ENCODE results near the gene CRB1.
A peak's percentile ranks its signal among the peaks of the same experiment; 100 is the strongest.

The CRB1 gene

GRCh38 chr1:197519741-197520334 is 251.8 kb downstream of the CRB1 start:
- no peaks in the 10 kb centered on the region for H3K36me3 ChIP-seq
- no peak overlapping the region for H3K27ac ChIP-seq
- DNase-seq: no peak
- peaks cover 0 to 7% (median 2%) of the 10 kb centered on the region in 4 donors for H3K4me1 ChIP-seq
- H3K9me3 ChIP-seq: no peaks in the 10 kb centered on the region
- intact Hi-C loops (cut with DNase I; ENCODE audit: low total_unique reads): no loop called here
- H3K27me3 ChIP-seq: no peaks in the 10 kb centered on the region
- H3K4me3 ChIP-seq: no peak overlapping the region
- peak; percentile 13 to 14 for TF ChIP-seq CTCF (IDR thresholded peaks at IDR 0.05)

DNA sequence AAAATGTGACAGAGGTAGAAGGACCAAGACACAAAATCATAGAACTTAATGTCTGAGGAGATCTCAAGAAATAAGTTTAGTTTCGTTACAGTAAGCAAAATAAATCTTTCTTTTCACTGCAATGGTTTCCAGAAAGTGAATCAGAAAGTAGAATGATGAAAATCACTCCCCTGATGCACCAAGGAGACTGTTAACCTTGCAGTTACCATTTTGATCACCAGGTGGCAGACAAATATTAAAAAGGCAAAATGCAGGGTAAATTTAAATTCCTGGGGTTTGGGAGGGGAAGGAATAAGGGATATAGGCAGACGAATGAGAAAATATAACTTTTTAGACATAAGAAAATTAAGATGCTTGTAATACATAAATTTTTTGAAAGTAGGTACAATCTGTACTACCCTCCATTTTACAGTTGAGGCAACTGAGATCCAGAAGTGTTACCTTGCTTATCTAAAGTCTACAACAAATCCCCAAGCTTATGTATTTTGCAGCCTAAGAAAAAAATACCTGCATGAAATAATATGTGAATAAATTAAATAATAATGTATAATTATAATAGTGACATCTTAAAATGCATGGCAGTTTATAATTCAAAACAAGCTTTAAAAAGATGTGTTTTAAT is 253.2 kb downstream of the CRB1 start:
- intact Hi-C loops (cut with DNase I; ENCODE audit: low total_unique reads): no loop called here
- H3K4me1 ChIP-seq: peaks cover 0 to 7% (median 2%) of the 10 kb centered on the region in 4 donors
- H3K4me3 ChIP-seq: no peak overlapping the region
- H3K27me3 ChIP-seq: no peaks in the 10 kb centered on the region
- DNase-seq: no peak
- no peaks in the 10 kb centered on the region for H3K9me3 ChIP-seq
- H3K36me3 ChIP-seq: no peaks in the 10 kb centered on the region
- TF ChIP-seq CTCF (IDR thresholded peaks at IDR 0.05): peak; percentile 34 to 35
- no peak overlapping the region for H3K27ac ChIP-seq

DNA sequence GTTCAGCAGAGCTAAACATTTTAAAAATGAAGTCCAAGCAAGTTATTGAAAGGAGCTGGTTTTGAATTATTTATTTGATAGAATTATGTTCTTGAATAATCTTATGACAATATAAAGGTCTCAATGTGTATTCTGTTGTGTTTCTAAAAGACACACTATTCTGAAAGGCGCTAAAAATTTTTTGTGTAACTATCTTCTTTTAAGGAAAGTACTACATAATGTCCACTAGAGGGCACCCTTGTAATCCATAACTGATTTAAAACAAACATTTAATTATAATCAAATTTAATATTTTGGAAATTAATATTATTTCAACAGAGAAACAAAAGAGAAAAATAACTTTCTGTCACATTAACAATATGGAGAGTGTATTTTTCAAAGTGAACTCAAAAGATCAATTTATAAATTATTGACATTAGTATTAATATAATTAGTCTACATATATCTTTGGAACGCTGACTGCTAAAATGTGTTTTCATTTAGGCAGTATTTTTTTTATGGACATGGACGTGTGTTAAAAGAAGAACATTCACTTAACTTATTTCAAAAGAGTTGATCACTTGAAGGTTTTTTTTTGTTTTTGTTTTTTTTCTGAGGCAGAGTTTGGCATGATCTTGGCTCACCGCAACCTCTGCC is 258.8 kb downstream of the CRB1 start:
- H3K4me3 ChIP-seq: no peak overlapping the region
- intact Hi-C loops (cut with DNase I; ENCODE audit: low total_unique reads): loop anchor here (5.0 kb wide), 1 partner anchor 395 kb away; no protein-coding TSS in a partner anchor
- no peak overlapping the region for H3K27ac ChIP-seq
- no peaks in the 10 kb centered on the region for H3K9me3 ChIP-seq
- DNase-seq: no peak
- H3K36me3 ChIP-seq: no peaks in the 10 kb centered on the region
- peaks cover 0 to 7% (median 1%) of the 10 kb centered on the region in 4 donors for H3K4me1 ChIP-seq
- peak; percentile 38 to 68 for TF ChIP-seq CTCF (IDR thresholded peaks at IDR 0.05)
- H3K27me3 ChIP-seq: no peaks in the 10 kb centered on the region
